Left lobe of liver (tissue), 2 donors: ENCODE data around the gene CRYGD. TPM values are rescaled to one million over a fixed set of nuclear protein-coding genes. Genes with fewer than 3 reads are reported as not detected.

Experiments
- ATAC-seq: fragments of 200-7000 bp; cut with Tn5 transposase; one replicate; pipeline ENCODE4 v1.9.1; 2020; ENCODE audit warnings: mild to moderate bottlenecking, moderate library complexity
- DNase-seq: peaks from one replicate; pipeline ENCODE4 v3.0.0-alpha.2; 2020; ENCODE audit warnings: low spot score
- total RNA-seq: library from RNA; stranded (reverse); gene quantifications from one replicate; pipeline ENCODE4 v1.2.1, GENCODE V29; 2021
- donor health status: DM: no; HTN: no; CAD: no; lungs with moderate emphysema.
- donor health status: DM: no; HTN: yes; CAD: no.

CRYGD gene
- total RNA-seq, 1 donor from 2014 or later, result not detected

GRCh38 chr2:208090420-208090819 is 33.9 kb downstream of the CRYGD start:
- DNase-seq (no peak), ATAC-seq (no peak)

GRCh38 chr2:208086029-208086428 is 38.3 kb downstream of the CRYGD start:
- ATAC-seq (no peak), DNase-seq (no peak)

GRCh38 chr2:208083807-208084206 is 40.5 kb downstream of the CRYGD start:
- ATAC-seq, result peak; percentile 83
- no peak for DNase-seq

- no peak for DNase-seq
- no peak for ATAC-seq
Measured at GRCh38 chr2:208077276-208077675, 47.0 kb downstream of the CRYGD start.

- DNase-seq (no peak), ATAC-seq (no peak)
Measured at GRCh38 chr2:208074610-208075356, 49.5 kb downstream of the CRYGD start.

- DNase-seq, result peak; percentile 59
- ATAC-seq, result peak; percentile 99
Measured at GRCh38 chr2:208072250-208072892, 52.0 kb downstream of the CRYGD start.

Other genes starting within 250 kb of the CRYGD start
- 8.5 TPM for gene PLEKHM3, start 99.0 kb downstream of the CRYGD start, total RNA-seq
- gene CRYGC, start 5.3 kb upstream of the CRYGD start, total RNA-seq, result not detected
- gene CRYGB, start 21.6 kb upstream of the CRYGD start, total RNA-seq, result not detected
- gene CRYGA, start 39.1 kb upstream of the CRYGD start, total RNA-seq, result not detected
- gene C2orf80, start 65.5 kb upstream of the CRYGD start, total RNA-seq, result not detected
- 293 TPM for gene IDH1, start 130.5 kb upstream of the CRYGD start, total RNA-seq
- 12.8 TPM for gene PIKFYVE, start 141.7 kb upstream of the CRYGD start, total RNA-seq